HG03025 (cell line): ENCODE measurements around the gene KIAA0825.
"Not testable (repeated sequence)": the region's sequence is repeated elsewhere in the genome, so short reads cannot be mapped to it uniquely, and the experiment has no call there.

ENCODE experiments used
- ATAC-seq: cut with Tn5 transposase; IDR thresholded peaks from one replicate; pipeline ENCODE4 v1.9.1; 2021; ENCODE audit warnings: mild to moderate bottlenecking, moderate library complexity; ENCODE audit not compliant: unreplicated experiment, low FRiP score

KIAA0825 gene

GRCh38 chr5:94385767-94386166 lies 232.6 kb downstream of the KIAA0825 start:
- ATAC-seq, result no peak

- no peak for ATAC-seq
These were observed 240.3 kb downstream of the KIAA0825 start for GRCh38 chr5:94378062-94378461.

GRCh38 chr5:94376672-94377345 lies 241.6 kb downstream of the KIAA0825 start:
- ATAC-seq, result no peak

- ATAC-seq, result no peak
These were observed 242.6 kb downstream of the KIAA0825 start for GRCh38 chr5:94375801-94376200.

GRCh38 chr5:94374336-94374735 lies 244.1 kb downstream of the KIAA0825 start:
- ATAC-seq, result no peak

- ATAC-seq, result no peak
These were observed 250.5 kb downstream of the KIAA0825 start for GRCh38 chr5:94367900-94368299.

GRCh38 chr5:94366811-94367210 lies 251.6 kb downstream of the KIAA0825 start:
- ATAC-seq, result no peak

- no peak for ATAC-seq
These were observed 255.5 kb downstream of the KIAA0825 start for GRCh38 chr5:94362857-94363256.

- ATAC-seq, result no peak
These were observed 256.3 kb downstream of the KIAA0825 start for GRCh38 chr5:94361832-94362796.

- no peak for ATAC-seq
These were observed 257.2 kb downstream of the KIAA0825 start for GRCh38 chr5:94361161-94361560.

- no peak for ATAC-seq
These were observed 257.8 kb downstream of the KIAA0825 start for GRCh38 chr5:94360382-94361130.

- no peak for ATAC-seq
These were observed 258.5 kb downstream of the KIAA0825 start for GRCh38 chr5:94359880-94360279.

- ATAC-seq, result no peak
These were observed 262.6 kb downstream of the KIAA0825 start for GRCh38 chr5:94355811-94356210.

- not testable (repeated sequence) for ATAC-seq
These were observed 263.4 kb downstream of the KIAA0825 start for GRCh38 chr5:94354837-94355485.

GRCh38 chr5:94353605-94354004 lies 264.8 kb downstream of the KIAA0825 start:
- ATAC-seq, result no peak

GRCh38 chr5:94347130-94347529 lies 271.3 kb downstream of the KIAA0825 start:
- no peak for ATAC-seq

- ATAC-seq, result no peak
These were observed 273.1 kb downstream of the KIAA0825 start for GRCh38 chr5:94345257-94345656.

- no peak for ATAC-seq
These were observed 280.8 kb downstream of the KIAA0825 start for GRCh38 chr5:94337617-94338016.

GRCh38 chr5:94335936-94336335 lies 282.5 kb downstream of the KIAA0825 start:
- no peak for ATAC-seq

- ATAC-seq, result no peak
These were observed 289.3 kb downstream of the KIAA0825 start for GRCh38 chr5:94329115-94329514.
